ENCODE data around the gene FGF4.

DNA sequence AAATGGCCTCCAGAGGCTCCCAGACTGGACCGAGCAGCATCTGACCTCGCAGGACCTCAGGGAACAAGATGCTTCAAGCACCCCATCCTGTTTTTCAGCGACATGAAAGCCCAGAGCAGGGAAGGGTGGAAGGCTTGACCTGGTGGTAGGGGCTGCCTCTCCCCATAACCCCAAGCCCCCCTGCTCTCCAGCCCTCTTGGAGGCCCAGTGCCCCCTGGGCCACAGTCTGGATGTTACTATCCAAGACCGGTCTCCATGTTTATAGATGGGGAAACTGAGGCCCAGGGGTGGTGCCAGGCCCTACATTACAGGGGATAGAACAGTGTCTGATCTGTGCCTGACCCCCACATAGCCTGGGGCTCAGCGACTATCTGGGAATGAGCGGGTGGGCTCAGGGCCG lies 37.1 kb upstream of the FGF4 start:
- TF ChIP-seq, protein P1, sequence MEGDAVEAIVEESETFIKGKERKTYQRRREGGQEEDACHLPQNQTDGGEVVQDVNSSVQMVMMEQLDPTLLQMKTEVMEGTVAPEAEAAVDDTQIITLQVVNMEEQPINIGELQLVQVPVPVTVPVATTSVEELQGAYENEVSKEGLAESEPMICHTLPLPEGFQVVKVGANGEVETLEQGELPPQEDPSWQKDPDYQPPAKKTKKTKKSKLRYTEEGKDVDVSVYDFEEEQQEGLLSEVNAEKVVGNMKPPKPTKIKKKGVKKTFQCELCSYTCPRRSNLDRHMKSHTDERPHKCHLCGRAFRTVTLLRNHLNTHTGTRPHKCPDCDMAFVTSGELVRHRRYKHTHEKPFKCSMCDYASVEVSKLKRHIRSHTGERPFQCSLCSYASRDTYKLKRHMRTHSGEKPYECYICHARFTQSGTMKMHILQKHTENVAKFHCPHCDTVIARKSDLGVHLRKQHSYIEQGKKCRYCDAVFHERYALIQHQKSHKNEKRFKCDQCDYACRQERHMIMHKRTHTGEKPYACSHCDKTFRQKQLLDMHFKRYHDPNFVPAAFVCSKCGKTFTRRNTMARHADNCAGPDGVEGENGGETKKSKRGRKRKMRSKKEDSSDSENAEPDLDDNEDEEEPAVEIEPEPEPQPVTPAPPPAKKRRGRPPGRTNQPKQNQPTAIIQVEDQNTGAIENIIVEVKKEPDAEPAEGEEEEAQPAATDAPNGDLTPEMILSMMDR (conservative IDR thresholded peaks at IDR 0.05), result no peak
- TF ChIP-seq ZFX (IDR thresholded peaks at IDR 0.05), result no peak

All from C4-2B (cell line).